ENCODE measurements around the gene TSPAN12.

- no peak for TF ChIP-seq CEBPB (IDR thresholded peaks at IDR 0.05; ENCODE audit: low read depth, low read length)
- no peak for TF ChIP-seq CTCF (conservative IDR thresholded peaks at IDR 0.05; ENCODE audit: low read depth, low read length)
- no peak for TF ChIP-seq MAFK (IDR thresholded peaks at IDR 0.05; ENCODE audit: low read depth, low read length)
- no peak for TF ChIP-seq BHLHE40 (IDR thresholded peaks at IDR 0.05; ENCODE audit: low read depth, low read length)
- no peak for TF ChIP-seq MXI1 (IDR thresholded peaks at IDR 0.05; ENCODE audit: borderline replicate concordance, low read depth, low read length)
- no peak for TF ChIP-seq USF2 (IDR thresholded peaks at IDR 0.05; ENCODE audit: low read depth, low read length)
- TF ChIP-seq RAD21 (IDR thresholded peaks at IDR 0.05; ENCODE audit: low read length) = no peak
- no peak for TF ChIP-seq POLR2A (IDR thresholded peaks at IDR 0.05; ENCODE audit: low read depth, low read length)
- no peak for TF ChIP-seq FOS (IDR thresholded peaks at IDR 0.05; ENCODE audit: low read depth, low read length)
- no peak for TF ChIP-seq RFX5 (IDR thresholded peaks at IDR 0.05; ENCODE audit: low read depth, low read length)
- no peak for TF ChIP-seq SMC3 (IDR thresholded peaks at IDR 0.05; ENCODE audit: low read depth, low read length)
These were observed 83.5 kb downstream of the TSPAN12 start for GRCh38 chr7:120774481-120774880.
